ENCODE measurements around the gene ARID4B.

- TF ChIP-seq CTCF (IDR thresholded peaks at IDR 0.05; ENCODE audit: insufficient read depth, low read length) = no peak
- no peak for TF ChIP-seq POLR2AphosphoS5 (IDR thresholded peaks at IDR 0.05; ENCODE audit: low read depth)
Observed at GRCh38 chr1:235302143-235302542, 25.8 kb downstream of the ARID4B start.
